Astrocyte (in vitro differentiated cells and primary cell): ENCODE measurements around the gene FLOT2. TPM values are rescaled to one million over a fixed set of nuclear protein-coding genes. Genes with fewer than 3 reads are reported as not detected.
A peak's percentile ranks its signal among the peaks of the same experiment; 100 is the strongest.

Experiments
- DNase-seq: peaks from one replicate; pipeline ENCODE4 v3.0.0-alpha.2; 2010; ENCODE audit warnings: low read depth
- FAIRE-seq: peaks from 2 replicates; lab custom pipeline; 2011; peaks lifted over from hg19 to GRCh38; lab: Jason Lieb, UNC
- H2AFZ ChIP-seq: 2 replicates; pipeline ENCODE4 v1.6.0; 2012; ENCODE audit warnings: low read depth, low read length, inconsistent platforms
- H3K27ac ChIP-seq: 2 replicates; pipeline ENCODE4 v1.5.1; 2011; ENCODE audit warnings: low read depth, low read length, inconsistent platforms
- H3K27me3 ChIP-seq: 2 replicates; pipeline ENCODE4 v1.6.0; 2011; ENCODE audit warnings: low read length, inconsistent platforms; ENCODE audit not compliant: insufficient read depth
- H3K36me3 ChIP-seq: 2 replicates; pipeline ENCODE4 v1.5.1; 2011; ENCODE audit warnings: low read length, inconsistent platforms; ENCODE audit not compliant: insufficient read depth
- H3K4me1 ChIP-seq: 2 replicates; pipeline ENCODE4 v1.5.1; 2011; ENCODE audit warnings: low read length, inconsistent platforms; ENCODE audit not compliant: insufficient read depth
- H3K4me2 ChIP-seq: 2 replicates; pipeline ENCODE4 v1.6.0; 2012; ENCODE audit warnings: low read length, inconsistent platforms
- H3K4me3 ChIP-seq: 2 replicates; pipeline ENCODE4 v1.5.1; 2011; ENCODE audit warnings: low read depth, mild to moderate bottlenecking, low read length, inconsistent platforms; ENCODE audit not compliant: insufficient read depth
- H3K79me2 ChIP-seq: 2 replicates; pipeline ENCODE4 v1.6.0; 2012; ENCODE audit warnings: mild to moderate bottlenecking, low read length, inconsistent platforms; ENCODE audit not compliant: insufficient read depth
- H3K9ac ChIP-seq: 2 replicates; pipeline ENCODE4 v1.6.0; 2012; ENCODE audit warnings: mild to moderate bottlenecking, low read length, inconsistent platforms
- H3K9me3 ChIP-seq: 2 replicates; pipeline ENCODE4 v1.5.1; 2012; ENCODE audit warnings: low read depth, mild to moderate bottlenecking, low read length, inconsistent platforms; ENCODE audit not compliant: insufficient read depth
- H4K20me1 ChIP-seq: 2 replicates; pipeline ENCODE4 v1.6.0; 2012; ENCODE audit warnings: low read length, inconsistent platforms; ENCODE audit not compliant: insufficient read depth
- H3K27ac Mint-ChIP-seq: one replicate; pipeline ENCODE4 v1.8.0; 2021; ENCODE audit warnings: mild to moderate bottlenecking, mixed read lengths; ENCODE audit not compliant: unreplicated experiment
- H3K27me3 Mint-ChIP-seq: one replicate; pipeline ENCODE4 v1.8.0; 2021; ENCODE audit warnings: low read depth, mixed read lengths; ENCODE audit not compliant: unreplicated experiment
- H3K36me3 Mint-ChIP-seq: one replicate; pipeline ENCODE4 v1.8.0; 2021; ENCODE audit warnings: low read depth, mixed read lengths; ENCODE audit not compliant: unreplicated experiment
- H3K4me1 Mint-ChIP-seq: one replicate; pipeline ENCODE4 v1.8.0; 2021; ENCODE audit warnings: low read depth, mixed read lengths; ENCODE audit not compliant: unreplicated experiment
- H3K4me3 Mint-ChIP-seq: one replicate; pipeline ENCODE4 v1.8.0; 2021; ENCODE audit warnings: mild to moderate bottlenecking, moderate library complexity, mixed read lengths; ENCODE audit not compliant: unreplicated experiment
- H3K9me3 Mint-ChIP-seq: one replicate; pipeline ENCODE4 v1.8.0; 2021; ENCODE audit warnings: mild to moderate bottlenecking, mixed read lengths; ENCODE audit not compliant: unreplicated experiment
- CTCF ChIP-seq: IDR thresholded peaks from 2 replicates; pipeline ENCODE4 v1.5.1; 2011; ENCODE audit warnings: low read depth, mild to moderate bottlenecking, inconsistent platforms, low read length, moderate library complexity; ENCODE audit not compliant: insufficient read depth
- EZH2 ChIP-seq: IDR thresholded peaks from 2 replicates; pipeline ENCODE4 v1.6.1; 2012; ENCODE audit warnings: mild to moderate bottlenecking, low read length, inconsistent platforms; ENCODE audit not compliant: insufficient read depth
- total RNA-seq: library from RNA; stranded (reverse); gene quantifications from 2 replicates; pipeline ENCODE4 v1.2.1, GENCODE V29; 2021

FLOT2 gene
- total RNA-seq, 1 donor from 2014 or later, result 84.4 TPM

GRCh38 chr17:28929787-28930186, 32.3 kb upstream of the FLOT2 start:
- H3K27me3 Mint-ChIP-seq, result no peaks in the 10 kb centered on the region
- H3K36me3 ChIP-seq, result peaks cover 7% of the 10 kb centered on the region
- H3K79me2 ChIP-seq, result peaks cover 91% of the 10 kb centered on the region
- TF ChIP-seq EZH2 (no peak), CTCF (no peak)
- H3K9me3 ChIP-seq, result peaks cover 5% of the 10 kb centered on the region
- no peak overlapping the region for H3K4me3 ChIP-seq
- no peak for DNase-seq
- no peak overlapping the region for H3K4me2 ChIP-seq
- H3K4me1 Mint-ChIP-seq, result peaks cover 19% of the 10 kb centered on the region
- no peaks in the 10 kb centered on the region for H3K27me3 ChIP-seq
- no peak overlapping the region for H3K27ac ChIP-seq
- peaks cover 38% of the 10 kb centered on the region for H3K36me3 Mint-ChIP-seq
- peaks cover 2% of the 10 kb centered on the region for H3K9me3 Mint-ChIP-seq
- no peak for FAIRE-seq
- H4K20me1 ChIP-seq, result peaks cover 98% of the 10 kb centered on the region
- no peak overlapping the region for H3K4me3 Mint-ChIP-seq
- peaks cover 23% of the 10 kb centered on the region for H3K4me1 ChIP-seq
- peak overlapping the region; percentile 30 for H3K27ac Mint-ChIP-seq
- H3K9ac ChIP-seq, result no peak overlapping the region
- no peak overlapping the region for H2AFZ ChIP-seq

- H4K20me1 ChIP-seq, result peaks cover 97% of the 10 kb centered on the region
- no peaks in the 10 kb centered on the region for H3K27me3 ChIP-seq
- H3K27ac ChIP-seq, result no peak overlapping the region
- H3K4me3 Mint-ChIP-seq, result no peak overlapping the region
- TF ChIP-seq CTCF, result no peak
- no peak for TF ChIP-seq EZH2
- DNase-seq (peak; percentile 54), FAIRE-seq (no peak)
- no peak overlapping the region for H3K4me3 ChIP-seq
- H3K36me3 ChIP-seq, result peaks cover 13% of the 10 kb centered on the region
- H3K9ac ChIP-seq, result no peak overlapping the region
- peaks cover 85% of the 10 kb centered on the region for H3K79me2 ChIP-seq
- no peak overlapping the region for H3K27ac Mint-ChIP-seq
- peaks cover 5% of the 10 kb centered on the region for H3K9me3 ChIP-seq
- peaks cover 2% of the 10 kb centered on the region for H3K9me3 Mint-ChIP-seq
- no peaks in the 10 kb centered on the region for H3K27me3 Mint-ChIP-seq
- no peak overlapping the region for H2AFZ ChIP-seq
- H3K4me1 ChIP-seq, result peaks cover 23% of the 10 kb centered on the region
- H3K4me2 ChIP-seq, result no peak overlapping the region
- peaks cover 19% of the 10 kb centered on the region for H3K4me1 Mint-ChIP-seq
- H3K36me3 Mint-ChIP-seq, result peaks cover 49% of the 10 kb centered on the region
Measured at GRCh38 chr17:28928061-28928460, 30.5 kb upstream of the FLOT2 start.

- peaks cover 48% of the 10 kb centered on the region for H3K36me3 Mint-ChIP-seq
- no peak for DNase-seq
- no peak overlapping the region for H3K27ac ChIP-seq
Measured at GRCh38 chr17:28926786-28927185, 29.3 kb upstream of the FLOT2 start.

More at GRCh38 chr17:28926786-28927185, 29.3 kb upstream of the FLOT2 start:
- TF ChIP-seq CTCF (no peak), EZH2 (no peak)
- H3K27ac Mint-ChIP-seq, result no peak overlapping the region
- H3K27me3 ChIP-seq, result no peaks in the 10 kb centered on the region
- peaks cover 15% of the 10 kb centered on the region for H3K36me3 ChIP-seq
- H3K27me3 Mint-ChIP-seq, result no peaks in the 10 kb centered on the region
- H3K9me3 ChIP-seq, result peaks cover 5% of the 10 kb centered on the region
- H3K4me2 ChIP-seq, result peak overlapping the region; percentile 55
- no peak overlapping the region for H3K4me3 ChIP-seq
- H3K9me3 Mint-ChIP-seq, result peaks cover 2% of the 10 kb centered on the region
- peaks cover 19% of the 10 kb centered on the region for H3K4me1 Mint-ChIP-seq
- H3K9ac ChIP-seq, result no peak overlapping the region
- no peak overlapping the region for H2AFZ ChIP-seq
- no peak overlapping the region for H3K4me3 Mint-ChIP-seq
- H3K79me2 ChIP-seq, result peaks cover 74% of the 10 kb centered on the region
- no peak for FAIRE-seq
- peaks cover 95% of the 10 kb centered on the region for H4K20me1 ChIP-seq
- peaks cover 23% of the 10 kb centered on the region for H3K4me1 ChIP-seq
